Measurements from ENCODE around the gene PREB.
A peak's percentile ranks its signal among the peaks of the same experiment; 100 is the strongest.
"Not testable (repeated sequence)": the region's sequence is repeated elsewhere in the genome, so short reads cannot be mapped to it uniquely, and the experiment has no call there.

PREB gene

DNA sequence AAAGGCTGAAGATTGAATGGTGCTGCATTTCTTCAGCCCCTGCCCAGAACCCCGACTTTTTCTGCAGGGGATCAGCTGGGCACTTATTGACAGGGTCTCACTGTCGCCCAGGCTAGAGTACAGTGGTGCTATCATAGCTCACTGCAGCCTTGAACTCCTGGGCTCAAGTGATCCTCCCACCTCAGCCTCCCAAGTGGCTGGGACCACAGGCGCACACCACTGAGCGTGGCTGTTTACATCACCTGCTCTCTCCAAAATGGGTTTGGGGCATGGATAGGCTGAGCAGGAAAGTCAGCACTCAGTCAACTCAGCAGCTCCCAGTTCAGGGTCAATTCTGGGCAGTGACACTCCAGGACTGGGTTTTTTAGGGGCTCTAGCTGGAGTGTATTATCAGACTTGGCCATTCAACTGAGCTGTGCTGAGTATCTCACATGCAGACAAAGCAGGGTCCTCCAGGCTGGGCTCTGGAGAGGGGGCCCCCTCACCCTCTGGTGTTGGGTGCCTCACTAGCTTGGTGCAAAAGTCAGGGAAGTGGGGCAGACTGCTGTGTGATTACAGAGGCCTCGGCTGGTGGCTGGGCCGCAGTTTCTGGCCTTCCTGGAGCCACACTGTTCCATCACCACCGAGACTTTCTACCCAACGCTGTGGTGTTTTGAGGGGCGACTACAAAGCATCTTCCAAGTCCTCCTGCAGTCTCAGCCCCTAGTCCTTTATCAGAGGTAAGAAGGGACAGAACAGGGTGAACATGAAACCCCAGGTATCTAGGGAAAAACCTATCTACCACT lies 6.4 kb downstream of the PREB start:
- Histone ChIP-seq H3K36me3 (peaks cover 49% of the 10 kb centered on the region), H3K9me3 (no peaks in the 10 kb centered on the region), H3K4me1 (peaks cover 5% of the 10 kb centered on the region), H3K27ac (no peak overlapping the region), H4K20me1 (peaks cover 44% of the 10 kb centered on the region), H3K27me3 (peaks cover 18% of the 10 kb centered on the region), H3K4me3 (no peak overlapping the region), H3K4me2 (no peak overlapping the region), H3K9ac (no peak overlapping the region)
- no peak for TF ChIP-seq Cebpa-rat (IDR thresholded peaks at IDR 0.05)

DNA sequence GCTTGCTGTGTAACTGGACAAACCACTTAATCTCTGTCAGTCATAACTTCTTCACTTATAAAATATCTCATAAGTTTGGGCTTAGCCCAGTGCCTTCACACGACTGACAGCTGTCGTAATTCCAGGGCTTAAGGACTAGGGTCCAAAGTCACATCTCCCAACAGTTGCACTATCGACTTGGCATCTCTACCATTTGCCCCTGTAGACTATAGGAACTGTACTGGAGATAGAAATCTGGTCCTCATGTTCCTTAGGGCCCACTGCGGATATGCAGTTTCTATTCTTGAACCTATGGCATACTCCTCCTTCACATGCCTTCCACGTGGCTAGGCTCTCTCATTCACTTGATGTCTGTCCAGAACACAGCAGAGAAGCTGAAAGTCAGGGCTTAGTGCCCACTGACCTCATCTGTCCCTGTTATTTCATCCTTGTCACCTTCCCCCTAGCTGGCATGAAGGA lies 8.2 kb downstream of the PREB start:
- Histone ChIP-seq H3K36me3 (peaks cover 31% of the 10 kb centered on the region), H3K9me3 (no peaks in the 10 kb centered on the region), H3K27me3 (peaks cover 36% of the 10 kb centered on the region), H3K4me1 (no peaks in the 10 kb centered on the region), H3K27ac (no peak overlapping the region), H3K4me2 (no peak overlapping the region), H3K9ac (no peak overlapping the region), H3K4me3 (no peak overlapping the region), H4K20me1 (peaks cover 26% of the 10 kb centered on the region; the same call in 1 of the 2 replicates)
- no peak for TF ChIP-seq Cebpa-rat (IDR thresholded peaks at IDR 0.05)

DNA sequence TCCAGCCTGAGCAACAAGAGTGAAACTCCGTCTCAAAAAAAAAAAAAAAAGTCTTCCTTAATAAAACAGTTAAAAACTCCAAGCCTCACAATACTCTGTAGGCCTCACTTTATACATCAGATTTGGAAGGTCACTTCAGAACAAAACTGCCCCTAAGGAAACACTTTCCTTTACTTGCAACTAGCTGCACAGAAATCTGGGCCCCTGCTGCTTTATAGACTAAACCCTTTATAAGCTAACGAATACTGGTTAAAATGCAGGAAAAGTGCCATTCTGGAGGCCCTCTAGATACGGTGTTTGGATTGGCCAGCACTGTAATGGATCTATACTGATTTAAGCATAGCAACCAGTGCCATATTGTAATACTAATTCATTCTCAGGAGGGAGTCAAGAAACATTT lies 9.3 kb downstream of the PREB start:
- H3K4me1 ChIP-seq = no peaks in the 10 kb centered on the region
- no peak overlapping the region for H3K27ac ChIP-seq
- peaks cover 20% of the 10 kb centered on the region for H3K36me3 ChIP-seq
- H3K9ac ChIP-seq = no peak overlapping the region
- no peak overlapping the region for H3K4me2 ChIP-seq
- 0 out of 2 replicates have a peak, but pooled peaks cover 14% of the 10 kb centered on the region for H4K20me1 ChIP-seq
- no peak overlapping the region for H3K4me3 ChIP-seq
- no peak for TF ChIP-seq Cebpa-rat (IDR thresholded peaks at IDR 0.05)
- no peaks in the 10 kb centered on the region for H3K9me3 ChIP-seq
- H3K27me3 ChIP-seq = peaks cover 48% of the 10 kb centered on the region

DNA sequence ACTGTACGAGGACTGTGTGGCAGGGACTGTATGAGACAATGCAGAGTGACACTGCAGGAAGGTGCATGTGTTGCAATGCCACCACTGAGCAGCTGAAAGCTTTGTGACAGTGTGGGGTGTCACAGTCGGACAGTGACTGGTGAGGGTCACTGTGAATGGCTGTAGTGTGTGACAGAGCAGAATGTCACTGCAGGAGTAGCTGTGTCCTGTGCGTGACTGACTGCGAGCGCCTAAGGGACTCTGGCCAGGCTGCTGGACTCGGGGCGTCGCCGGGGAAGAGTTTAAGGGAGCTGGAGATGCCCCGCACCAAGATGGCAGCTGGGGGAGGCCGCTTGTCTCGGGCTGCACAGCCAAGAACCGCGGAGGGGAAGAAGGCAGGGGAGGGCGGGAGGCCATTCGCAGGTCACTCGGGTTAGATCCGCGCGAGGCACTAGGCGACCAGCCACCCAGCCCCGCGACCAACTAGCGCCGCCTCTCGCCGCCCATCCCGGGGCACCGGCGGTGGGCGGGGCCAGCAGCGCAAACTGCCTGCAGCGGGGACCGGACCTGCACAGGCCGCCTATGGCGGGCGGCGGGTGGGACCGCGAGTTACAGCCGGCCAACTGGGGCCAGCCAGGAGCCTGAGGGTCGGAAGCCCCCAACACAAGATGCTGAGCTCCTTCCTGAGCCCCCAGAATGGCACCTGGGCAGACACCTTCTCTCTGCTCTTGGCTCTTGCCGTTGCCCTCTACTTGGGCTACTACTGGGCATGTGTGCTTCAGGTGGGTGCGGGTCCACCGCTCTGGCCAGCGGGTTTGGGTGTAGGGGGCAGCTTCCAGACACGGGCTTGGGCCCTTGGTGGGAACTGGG lies 10.9 kb downstream of the PREB start, which contains the start of gene ABHD1:
ABHD1 (plus strand) TSS at position 514 of the 849 bp plus-strand sequence; CDS start at position 648, 134 bp downstream.
- no peak for TF ChIP-seq Cebpa-rat (IDR thresholded peaks at IDR 0.05)
- no peak within 1 kb of the TSS for H3K4me3 ChIP-seq
- no peak within 1 kb of the TSS for H3K9ac ChIP-seq
- no peak within 1 kb of the TSS for H3K27ac ChIP-seq
- H3K36me3 ChIP-seq = 0 out of 2 replicates have a peak, but pooled peaks cover 4% of the 10 kb centered on the region
- no peak within 1 kb of the TSS for H3K4me2 ChIP-seq
- 0 out of 2 replicates have a peak, but pooled peaks cover 6% of the 10 kb centered on the region for H3K4me1 ChIP-seq
- H4K20me1 ChIP-seq = no peaks in the 10 kb centered on the region
- peaks cover 64% of the 10 kb centered on the region for H3K27me3 ChIP-seq
- no peaks in the 10 kb centered on the region for H3K9me3 ChIP-seq

DNA sequence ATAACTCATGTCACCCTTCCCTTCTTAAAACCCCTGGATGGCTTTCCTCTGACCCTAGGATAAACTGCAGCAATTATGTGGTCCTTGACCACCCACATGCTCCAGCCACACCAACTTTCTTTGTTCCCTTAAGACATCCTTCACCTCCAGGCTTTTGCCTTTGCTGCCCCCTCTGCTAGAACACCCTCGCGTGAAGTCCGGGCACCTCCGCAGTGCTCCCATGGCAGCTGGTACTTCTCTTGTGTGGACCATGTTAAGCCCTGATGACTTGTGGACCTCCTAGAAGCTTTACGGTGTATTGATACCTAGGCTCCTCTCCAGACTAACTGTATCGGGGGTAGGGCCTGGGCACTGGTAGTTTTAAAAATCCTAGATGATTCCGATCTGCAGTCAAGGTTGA lies 11.6 kb downstream of the PREB start:
- H3K4me3 ChIP-seq = no peak overlapping the region

DNA sequence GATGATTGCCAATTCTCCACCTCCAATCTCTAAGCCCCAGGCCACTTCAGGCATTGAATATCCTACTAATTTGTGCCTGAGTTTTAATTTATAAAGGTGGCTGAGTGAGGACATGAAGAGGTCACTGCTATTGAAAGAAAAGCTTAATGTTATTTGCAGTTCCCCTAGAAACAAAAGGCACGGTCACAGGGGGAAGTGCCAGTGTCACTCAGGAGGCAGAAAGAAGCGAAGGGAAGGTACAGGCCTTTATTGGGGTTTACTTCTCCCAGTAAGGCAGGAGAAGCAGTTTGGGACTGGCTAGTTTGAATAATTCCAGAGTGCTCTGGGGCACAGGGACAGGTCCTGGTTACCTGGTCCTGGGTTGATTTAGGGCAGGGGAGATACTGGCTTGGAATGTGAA lies 12.5 kb downstream of the PREB start:
- Histone ChIP-seq H3K36me3 (no peaks in the 10 kb centered on the region), H4K20me1 (no peaks in the 10 kb centered on the region), H3K4me1 (0 out of 2 replicates have a peak, but pooled peaks cover 12% of the 10 kb centered on the region), H3K4me3 (no peak overlapping the region), H3K9me3 (no peaks in the 10 kb centered on the region), H3K4me2 (no peak overlapping the region), H3K27ac (no peak overlapping the region), H3K9ac (no peak overlapping the region), H3K27me3 (peaks cover 79% of the 10 kb centered on the region)
- TF ChIP-seq Cebpa-rat (IDR thresholded peaks at IDR 0.05) = no peak

More for the DNA sequence above, 11.6 kb downstream of the PREB start:
- Histone ChIP-seq H3K4me1 (0 out of 2 replicates have a peak, but pooled peaks cover 12% of the 10 kb centered on the region), H3K36me3 (no peaks in the 10 kb centered on the region), H3K4me2 (no peak overlapping the region), H3K27me3 (peaks cover 71% of the 10 kb centered on the region), H3K9me3 (no peaks in the 10 kb centered on the region), H4K20me1 (no peaks in the 10 kb centered on the region), H3K9ac (no peak overlapping the region), H3K27ac (no peak overlapping the region)
- TF ChIP-seq Cebpa-rat (IDR thresholded peaks at IDR 0.05) = no peak

DNA sequence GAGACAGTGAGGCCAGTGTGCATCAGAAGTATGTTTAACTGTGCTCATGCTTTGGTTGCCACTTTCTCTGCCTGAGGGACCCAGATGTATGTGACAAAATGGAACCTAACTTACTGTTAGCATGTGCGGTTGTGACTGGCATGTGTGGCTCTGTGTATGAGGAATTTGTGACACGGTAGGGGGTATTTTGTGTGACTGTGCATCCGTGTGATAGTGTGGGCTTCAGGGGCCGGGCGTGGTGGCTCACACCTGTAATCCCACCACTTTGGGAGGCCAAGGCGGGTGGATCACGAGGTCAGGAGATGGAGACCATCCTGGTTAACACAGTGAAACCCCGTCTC lies 15.1 kb downstream of the PREB start:
- not testable (repeated sequence) for H3K9ac ChIP-seq, H3K9me3 ChIP-seq
- H3K27me3 ChIP-seq = peaks cover 75% of the 10 kb centered on the region

DNA sequence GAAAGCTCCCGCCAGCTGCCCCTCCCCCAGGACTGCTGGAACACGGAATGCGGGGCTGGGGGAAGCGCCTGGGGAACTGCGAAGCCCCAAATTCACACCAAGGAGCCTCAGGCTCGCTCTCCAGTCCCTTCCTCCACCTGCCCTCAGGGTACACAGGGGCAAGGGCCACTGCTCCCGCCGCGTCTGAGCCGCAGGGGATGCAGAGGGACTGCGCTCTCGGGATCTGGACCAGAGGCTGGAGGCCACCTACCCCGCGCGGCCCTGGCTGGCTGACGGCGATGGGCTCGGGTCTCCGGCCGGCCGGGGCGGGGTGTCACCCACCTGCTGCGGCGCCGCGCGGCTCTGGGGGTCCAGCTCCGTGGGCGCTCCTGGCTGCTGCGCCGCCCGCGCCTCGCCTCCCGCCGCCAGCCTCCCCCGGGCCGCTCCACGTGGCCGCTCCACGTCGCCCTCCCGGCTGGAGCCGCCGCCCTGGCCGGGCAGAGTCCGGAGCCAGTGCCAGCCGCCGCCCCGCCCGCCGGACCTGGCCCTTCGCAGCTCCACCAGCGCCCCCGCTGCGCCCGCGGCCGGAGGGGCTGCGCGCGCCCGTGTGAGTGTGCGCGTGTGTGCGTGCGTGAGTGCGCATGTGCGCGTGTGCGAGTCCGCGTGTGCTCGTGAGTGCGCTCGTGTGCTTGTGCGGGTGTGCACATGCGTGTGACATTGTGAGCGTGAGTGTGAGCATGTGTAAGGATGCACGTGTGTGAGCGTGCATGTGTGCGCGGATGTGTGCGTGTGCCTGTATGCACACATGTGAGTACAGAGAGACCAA lies 15.7 kb downstream of the PREB start, which contains the start of gene CGREF1:
CGREF1 (minus strand) TSS at position 604 of the 805 bp plus-strand sequence. CDS start 14,762 bp downstream, outside the sequence.
- H3K9ac ChIP-seq = peak within 1 kb of the TSS; percentile 60
- TF ChIP-seq Cebpa-rat (IDR thresholded peaks at IDR 0.05) = no peak
- peaks cover 69% of the 10 kb centered on the region for H3K27me3 ChIP-seq
- peak within 1 kb of the TSS; percentile 68 for H3K4me3 ChIP-seq
- peak within 1 kb of the TSS; percentile 85 for H3K4me2 ChIP-seq
- H3K27ac ChIP-seq = 0 out of 2 replicates have a peak within 1 kb of the TSS, but pooled peaks have one; percentile 26
- H3K9me3 ChIP-seq = no peaks in the 10 kb centered on the region
- H3K36me3 ChIP-seq = no peaks in the 10 kb centered on the region
- 0 out of 2 replicates have a peak, but pooled peaks cover 12% of the 10 kb centered on the region for H3K4me1 ChIP-seq
- no peaks in the 10 kb centered on the region for H4K20me1 ChIP-seq

More for the DNA sequence above, 15.1 kb downstream of the PREB start:
- Histone ChIP-seq H3K4me1 (0 out of 2 replicates have a peak, but pooled peaks cover 12% of the 10 kb centered on the region), H3K4me3 (peak overlapping the region; percentile 68), H3K4me2 (peak overlapping the region; percentile 85)
- not testable (repeated sequence) for H3K36me3 ChIP-seq, H3K27ac ChIP-seq, H4K20me1 ChIP-seq

DNA sequence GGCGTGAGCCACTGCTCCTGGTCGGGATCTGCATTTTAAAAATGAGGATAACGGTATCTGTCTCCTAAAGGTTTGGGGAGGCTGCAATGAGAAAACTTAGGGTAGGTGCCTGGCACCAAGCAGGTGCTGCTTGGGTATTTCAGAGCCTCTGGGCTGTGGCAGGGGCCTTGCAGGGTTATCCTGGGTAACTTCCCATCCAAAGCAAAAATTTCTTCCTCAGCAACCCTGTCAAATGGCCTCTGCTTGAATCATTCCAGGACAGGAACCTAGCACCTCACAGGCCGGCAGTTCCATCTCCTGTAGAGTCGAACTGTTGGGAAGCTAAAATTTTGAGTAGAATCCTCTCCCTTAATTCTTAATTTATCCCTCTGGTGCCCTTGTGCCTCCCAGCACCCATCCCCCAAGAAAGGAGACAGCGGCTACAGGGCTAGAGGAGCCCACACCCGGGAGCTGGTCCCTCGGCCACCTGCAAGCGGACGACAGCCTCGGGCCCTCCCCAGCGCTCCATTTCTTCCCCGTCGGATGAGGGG lies 16.4 kb downstream of the PREB start:
- no peaks in the 10 kb centered on the region for H4K20me1 ChIP-seq
- no peaks in the 10 kb centered on the region for H3K9me3 ChIP-seq
- peaks cover 62% of the 10 kb centered on the region for H3K27me3 ChIP-seq
- no peak for TF ChIP-seq Cebpa-rat (IDR thresholded peaks at IDR 0.05)
- 0 out of 2 replicates have a peak, but pooled peaks cover 12% of the 10 kb centered on the region for H3K4me1 ChIP-seq
- peak overlapping the region; percentile 85 for H3K4me2 ChIP-seq
- no peak overlapping the region for H3K9ac ChIP-seq
- peak overlapping the region; percentile 68 for H3K4me3 ChIP-seq
- no peaks in the 10 kb centered on the region for H3K36me3 ChIP-seq
- no peak overlapping the region for H3K27ac ChIP-seq

Measured in BLaER1 (cell line).